ENCODE measurements around the gene AGPAT4.

Gene AGPAT4

DNA sequence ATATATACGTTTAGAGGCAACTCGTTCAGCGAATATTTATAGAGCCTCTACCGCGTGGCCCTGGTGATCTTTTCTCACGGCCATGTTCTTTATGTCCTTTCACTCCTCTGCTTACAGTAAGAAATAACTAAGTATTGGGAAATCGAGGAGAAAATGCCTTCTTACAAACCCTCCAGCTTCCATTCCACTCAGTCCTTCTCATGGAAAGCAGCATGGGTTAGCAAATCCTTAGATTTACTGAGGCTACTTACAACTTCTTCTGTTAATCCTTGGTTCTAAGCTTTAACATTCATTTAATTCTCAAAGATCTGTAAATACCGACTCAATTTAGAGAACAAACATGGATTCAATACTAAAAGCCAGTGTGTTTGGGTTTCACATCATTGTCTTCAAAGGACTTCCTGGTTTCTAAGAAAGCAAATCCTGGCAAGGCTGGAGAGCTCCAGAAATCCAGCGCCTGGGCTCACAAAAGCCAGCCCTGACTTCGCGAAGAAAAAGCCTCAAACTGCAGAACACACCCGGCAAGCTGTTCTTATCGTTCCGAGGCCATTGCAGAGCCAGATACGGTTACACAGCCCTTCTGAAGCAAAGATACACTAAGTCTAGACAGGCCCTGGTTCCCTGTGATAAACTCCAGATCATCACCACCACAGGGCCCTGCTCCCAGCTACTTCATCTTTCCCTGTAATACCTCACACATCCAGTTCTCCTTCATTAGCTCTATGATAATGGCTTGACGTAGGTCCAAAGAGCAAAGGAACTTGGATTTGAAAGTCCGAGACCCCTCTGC is 19.2 kb downstream of the AGPAT4 start:
- Histone ChIP-seq H3K4me3 (ENCODE audit: low read length, poor library complexity, severe bottlenecking) (no peak overlapping the region), H3K4me1 (ENCODE audit: insufficient read depth, low read length, poor library complexity, severe bottlenecking) (no peaks in the 10 kb centered on the region), H4K20me1 (ENCODE audit: insufficient read depth, low read length, poor library complexity, severe bottlenecking) (no peaks in the 10 kb centered on the region), H3K4me2 (ENCODE audit: low read depth, low read length, poor library complexity, severe bottlenecking) (no peak overlapping the region), H3F3A (ENCODE audit: low read depth) (no peaks in the 10 kb centered on the region), H3K79me2 (ENCODE audit: insufficient read depth, low read length) (no peaks in the 10 kb centered on the region), H3K9ac (ENCODE audit: low read depth, low read length, poor library complexity, severe bottlenecking) (no peak overlapping the region), H3K9me3 (ENCODE audit: insufficient read depth, low read depth, low read length) (no peaks in the 10 kb centered on the region), H3K27me3 (ENCODE audit: insufficient read depth, low read length, poor library complexity, severe bottlenecking) (no peaks in the 10 kb centered on the region), H3K36me3 (ENCODE audit: insufficient read depth, low read length) (no peaks in the 10 kb centered on the region), H3K9me2 (replicated peaks; ENCODE audit: low read depth, low read length) (no peaks in the 10 kb centered on the region), H2AFZ (ENCODE audit: low read length) (no peak overlapping the region)
- TF ChIP-seq EZH2phosphoT487 (IDR thresholded peaks at IDR 0.05; ENCODE audit: borderline replicate concordance), result no peak
- no peak for TF ChIP-seq CTCF (conservative IDR thresholded peaks at IDR 0.05; ENCODE audit: low read length)

DNA sequence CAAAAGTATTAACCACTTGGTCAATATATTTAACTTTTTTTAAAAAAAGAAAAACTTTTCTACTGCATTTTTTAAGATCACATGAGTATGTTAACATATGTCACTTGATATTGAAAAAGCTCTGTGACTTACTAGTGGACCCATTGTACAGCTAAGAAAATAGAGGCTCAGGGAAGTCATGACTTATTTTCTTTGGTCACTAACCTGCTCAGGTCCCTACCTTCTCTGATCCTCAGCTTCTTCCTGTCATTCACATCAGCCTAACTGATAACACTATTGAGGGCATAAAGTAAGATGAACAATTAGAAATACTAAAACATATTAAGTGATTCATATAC is 19.8 kb downstream of the AGPAT4 start:
- H3K9me2 ChIP-seq (replicated peaks; ENCODE audit: low read depth, low read length), result no peaks in the 10 kb centered on the region
- H3K4me1 ChIP-seq (ENCODE audit: insufficient read depth, low read length, poor library complexity, severe bottlenecking), result no peaks in the 10 kb centered on the region
- no peaks in the 10 kb centered on the region for H3K9me3 ChIP-seq (ENCODE audit: insufficient read depth, low read depth, low read length)
- no peaks in the 10 kb centered on the region for H3K36me3 ChIP-seq (ENCODE audit: insufficient read depth, low read length)
- no peaks in the 10 kb centered on the region for H4K20me1 ChIP-seq (ENCODE audit: insufficient read depth, low read length, poor library complexity, severe bottlenecking)
- no peaks in the 10 kb centered on the region for H3K79me2 ChIP-seq (ENCODE audit: insufficient read depth, low read length)
- H3K4me2 ChIP-seq (ENCODE audit: low read depth, low read length, poor library complexity, severe bottlenecking), result no peak overlapping the region
- H3K4me3 ChIP-seq (ENCODE audit: low read length, poor library complexity, severe bottlenecking), result no peak overlapping the region
- TF ChIP-seq EZH2phosphoT487 (IDR thresholded peaks at IDR 0.05; ENCODE audit: borderline replicate concordance) (no peak), CTCF (conservative IDR thresholded peaks at IDR 0.05; ENCODE audit: low read length) (no peak)
- H3K27me3 ChIP-seq (ENCODE audit: insufficient read depth, low read length, poor library complexity, severe bottlenecking), result no peaks in the 10 kb centered on the region
- H3F3A ChIP-seq (ENCODE audit: low read depth), result no peaks in the 10 kb centered on the region
- H2AFZ ChIP-seq (ENCODE audit: low read length), result no peak overlapping the region
- no peak overlapping the region for H3K9ac ChIP-seq (ENCODE audit: low read depth, low read length, poor library complexity, severe bottlenecking)

DNA sequence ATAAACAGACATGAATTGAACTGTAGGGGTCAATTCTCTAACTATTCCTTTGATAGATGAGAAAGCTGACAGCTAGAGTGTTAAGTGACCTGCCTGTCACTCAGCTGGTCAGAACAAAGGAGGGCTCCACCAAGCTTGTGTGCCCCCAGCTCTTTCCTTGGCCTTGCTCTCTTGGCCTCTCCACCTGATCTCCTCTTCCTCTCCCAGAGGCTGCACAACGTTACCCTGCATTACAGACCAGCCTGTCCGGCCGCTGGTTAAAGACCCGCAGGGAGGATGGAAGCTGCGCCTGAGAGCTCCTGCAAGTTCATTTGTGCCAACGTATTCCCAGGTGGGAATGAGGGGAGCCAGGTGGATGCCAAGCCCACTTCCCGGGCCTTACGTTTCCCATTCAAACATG is 22.5 kb downstream of the AGPAT4 start:
- Histone ChIP-seq H4K20me1 (ENCODE audit: insufficient read depth, low read length, poor library complexity, severe bottlenecking) (no peaks in the 10 kb centered on the region), H3K4me2 (ENCODE audit: low read depth, low read length, poor library complexity, severe bottlenecking) (no peak overlapping the region)
- no peak for TF ChIP-seq EZH2phosphoT487 (IDR thresholded peaks at IDR 0.05; ENCODE audit: borderline replicate concordance)
- no peak for TF ChIP-seq CTCF (conservative IDR thresholded peaks at IDR 0.05; ENCODE audit: low read length)

More for the DNA sequence above, 22.5 kb downstream of the AGPAT4 start:
- no peak overlapping the region for H2AFZ ChIP-seq (ENCODE audit: low read length)
- H3K79me2 ChIP-seq (ENCODE audit: insufficient read depth, low read length), result no peaks in the 10 kb centered on the region
- H3K9me3 ChIP-seq (ENCODE audit: insufficient read depth, low read depth, low read length), result no peaks in the 10 kb centered on the region
- H3K9me2 ChIP-seq (replicated peaks; ENCODE audit: low read depth, low read length), result no peaks in the 10 kb centered on the region
- H3K4me1 ChIP-seq (ENCODE audit: insufficient read depth, low read length, poor library complexity, severe bottlenecking), result no peaks in the 10 kb centered on the region
- no peak overlapping the region for H3K4me3 ChIP-seq (ENCODE audit: low read length, poor library complexity, severe bottlenecking)
- H3F3A ChIP-seq (ENCODE audit: low read depth), result no peaks in the 10 kb centered on the region
- H3K36me3 ChIP-seq (ENCODE audit: insufficient read depth, low read length), result no peaks in the 10 kb centered on the region
- no peak overlapping the region for H3K9ac ChIP-seq (ENCODE audit: low read depth, low read length, poor library complexity, severe bottlenecking)
- H3K27me3 ChIP-seq (ENCODE audit: insufficient read depth, low read length, poor library complexity, severe bottlenecking), result no peaks in the 10 kb centered on the region
